NCI-H2107 (cell line): ENCODE measurements around the gene STRIP2.
"Not testable (repeated sequence)": the region's sequence is repeated elsewhere in the genome, so short reads cannot be mapped to it uniquely, and the experiment has no call there.

ENCODE experiments used
- DNase-seq: peaks from one replicate; lab custom pipeline; 2025; lab: John Stamatoyannopoulos, UW

STRIP2 gene

GRCh38 chr7:129497156-129497555 lies 62.9 kb downstream of the STRIP2 start:
- no peak for DNase-seq

GRCh38 chr7:129498021-129498420 lies 63.8 kb downstream of the STRIP2 start:
- DNase-seq, result no peak

GRCh38 chr7:129499999-129500398 lies 65.8 kb downstream of the STRIP2 start:
- no peak for DNase-seq

GRCh38 chr7:129501760-129502707 lies 67.8 kb downstream of the STRIP2 start, which contains the start of gene SMKR1:
TSS of gene SMKR1 (plus strand) at chr7:129502531. CDS start at chr7:129502825, 294 bp downstream.
- peak; percentile 81 for DNase-seq

- DNase-seq, result no peak
Measured at GRCh38 chr7:129502708-129503685, 68.8 kb downstream of the STRIP2 start.

GRCh38 chr7:129503725-129504124 lies 69.5 kb downstream of the STRIP2 start:
- no peak for DNase-seq

- no peak for DNase-seq
Measured at GRCh38 chr7:129512192-129512591, 78.0 kb downstream of the STRIP2 start.

GRCh38 chr7:129513546-129513945 lies 79.3 kb downstream of the STRIP2 start:
- DNase-seq, result no peak

GRCh38 chr7:129514683-129515082 lies 80.5 kb downstream of the STRIP2 start:
- no peak for DNase-seq

- no peak for DNase-seq
Measured at GRCh38 chr7:129515381-129515780, 81.1 kb downstream of the STRIP2 start.

GRCh38 chr7:129517931-129518330 lies 83.7 kb downstream of the STRIP2 start:
- DNase-seq, result no peak

- no peak for DNase-seq
Measured at GRCh38 chr7:129519464-129519863, 85.2 kb downstream of the STRIP2 start.

- no peak for DNase-seq
Measured at GRCh38 chr7:129522088-129522970, 88.1 kb downstream of the STRIP2 start.

GRCh38 chr7:129522971-129523340 lies 88.7 kb downstream of the STRIP2 start:
- no peak for DNase-seq

- no peak for DNase-seq
Measured at GRCh38 chr7:129523924-129524323, 89.7 kb downstream of the STRIP2 start.

- not testable (repeated sequence) for DNase-seq
Measured at GRCh38 chr7:129524405-129524804, 90.2 kb downstream of the STRIP2 start.

- no peak for DNase-seq
Measured at GRCh38 chr7:129525225-129525862, 91.1 kb downstream of the STRIP2 start.

GRCh38 chr7:129529643-129530042 lies 95.4 kb downstream of the STRIP2 start:
- no peak for DNase-seq

GRCh38 chr7:129530795-129531391 lies 96.7 kb downstream of the STRIP2 start:
- no peak for DNase-seq

- DNase-seq, result no peak
Measured at GRCh38 chr7:129531721-129532120, 97.5 kb downstream of the STRIP2 start.

- no peak for DNase-seq
Measured at GRCh38 chr7:129532375-129532774, 98.1 kb downstream of the STRIP2 start.
